Measurements from ENCODE around the gene TTC9B.

GRCh38 chr19:40266912-40267600 is 48.9 kb upstream of the TTC9B start:
- TF ChIP-seq CTCF (conservative IDR thresholded peaks at IDR 0.05) = no peak
- no peak for TF ChIP-seq EZH2 (IDR thresholded peaks at IDR 0.05; ENCODE audit: low read depth)
